H1 (cell line): ENCODE data around the gene OPN5. TPM values are rescaled to one million over a fixed set of nuclear protein-coding genes. Genes with fewer than 3 reads are reported as not detected.

Experiments
- CTCF ChIA-PET: fragments of 300-600 bp; sonication (Branson Sonifier 250); formaldehyde crosslinking; loops from one replicate; lab custom pipeline; 2021; ENCODE audit not compliant: partially characterized antibody; lab: Charles Lee
- POLR2A ChIA-PET: fragments of 300-600 bp; sonication (Branson Sonifier 250); formaldehyde crosslinking; loops from one replicate; lab custom pipeline; 2021; ENCODE audit warnings: inconsistent platforms; ENCODE audit not compliant: partially characterized antibody; lab: Charles Lee
- DNase-seq, 2 experiments: peaks; one replicate each; pipeline versions ENCODE4 v3.0.0 to v3.0.0-alpha.2; 2010 to 2022; ENCODE audit warnings: low spot score in 2 of 2, low read depth in 1 of 2, mixed read lengths in 1 of 2
- FAIRE-seq: peaks from 2 replicates; lab custom pipeline; 2011; peaks lifted over from hg19 to GRCh38; lab: Jason Lieb, UNC
- H2AFZ ChIP-seq: 2 replicates; pipeline ENCODE4 v1.8.1; 2012; ENCODE audit warnings: low read length, inconsistent platforms
- H2AK5ac ChIP-seq: 2 replicates; pipeline ENCODE4 v1.6.1; 2013; ENCODE audit warnings: low read depth, low read length
- H2BK120ac ChIP-seq: replicated peaks from 2 replicates; pipeline ENCODE3; 2013; ENCODE audit warnings: low read depth, low read length, inconsistent platforms
- H2BK12ac ChIP-seq: 2 replicates; pipeline ENCODE4 v1.6.1; 2013; ENCODE audit warnings: low read depth, low read length
- H2BK15ac ChIP-seq: 2 replicates; pipeline ENCODE4 v1.6.1; 2013; ENCODE audit warnings: low read length
- H2BK20ac ChIP-seq: 2 replicates; pipeline ENCODE4 v1.6.1; 2013; ENCODE audit warnings: low read length
- H2BK5ac ChIP-seq: 2 replicates; pipeline ENCODE4 v1.6.1; 2013; ENCODE audit warnings: low read depth, low read length
- H3K14ac ChIP-seq: 2 replicates; pipeline ENCODE4 v1.6.1; 2013; ENCODE audit warnings: inconsistent platforms; ENCODE audit not compliant: insufficient read length
- H3K18ac ChIP-seq: 2 replicates; pipeline ENCODE4 v1.6.1; 2013; ENCODE audit warnings: low read length; ENCODE audit errors: extremely low read depth
- H3K23ac ChIP-seq: 2 replicates; pipeline ENCODE4 v1.6.1; 2013; ENCODE audit warnings: inconsistent platforms; ENCODE audit not compliant: insufficient read length
- H3K23me2 ChIP-seq: 2 replicates; pipeline ENCODE4 v1.6.1; 2013; ENCODE audit warnings: low read depth, low read length
- H3K27ac ChIP-seq: 2 replicates; pipeline ENCODE4 v1.6.1; 2011; ENCODE audit warnings: low read depth, low read length, inconsistent platforms
- H3K27me3 ChIP-seq, 4 experiments: replicated peaks in 1 of 4; 1 replicate in 1 of 4; 2 replicates in 3 of 4; pipeline versions ENCODE4 v1.6.1 to v1.8.1; 2011 to 2013; ENCODE audit warnings: low read length in 3 of 4, mild to moderate bottlenecking in 3 of 4, inconsistent platforms in 2 of 4, mixed read lengths in 2 of 4, moderate library complexity in 1 of 4; ENCODE audit not compliant: control insufficient read depth in 3 of 4, insufficient read depth in 3 of 4; ENCODE audit errors: extremely low read depth in 1 of 4
- H3K36me3 ChIP-seq, 4 experiments: 2 replicates each; pipeline versions ENCODE4 v1.6.1 to v1.8.1; 2011 to 2013; ENCODE audit warnings: mild to moderate bottlenecking in 4 of 4, low read length in 3 of 4, moderate library complexity in 2 of 4, control low read depth in 1 of 4, inconsistent platforms in 1 of 4; ENCODE audit not compliant: insufficient read depth in 4 of 4, control insufficient read depth in 2 of 4
- H3K4ac ChIP-seq: replicated peaks from 2 replicates; pipeline ENCODE3; 2013; ENCODE audit warnings: low read length, low read depth, mixed read lengths, inconsistent platforms; ENCODE audit not compliant: insufficient read length
- H3K4me1 ChIP-seq, 4 experiments: replicated peaks in 1 of 4; 1 replicate in 1 of 4; 2 replicates in 3 of 4; pipeline versions ENCODE4 v1.6.1 to v1.8.1; 2011 to 2013; ENCODE audit warnings: low read length in 3 of 4, inconsistent platforms in 2 of 4, mixed read lengths in 1 of 4; ENCODE audit not compliant: insufficient read depth in 4 of 4, control insufficient read depth in 3 of 4
- H3K4me2 ChIP-seq, 2 experiments: 2 replicates each; pipeline versions ENCODE4 v1.6.1 to v1.8.1; 2011 to 2013; ENCODE audit warnings: low read depth in 2 of 2, low read length in 2 of 2, control low read depth in 1 of 2, inconsistent platforms in 1 of 2, mild to moderate bottlenecking in 1 of 2; ENCODE audit not compliant: insufficient read depth in 1 of 2
- H3K4me3 ChIP-seq, 4 experiments: fragments of 200-600, 300-600 bp in 1 of 4; sonication (generic), shearing (Covaris generic), sonication (Bioruptor Twin) in 1 of 4; 2 replicates each; pipeline versions ENCODE4 v1.5.1 to v1.8.1; 2011 to 2016; ENCODE audit warnings: low read length in 4 of 4, low read depth in 3 of 4, control low read depth in 2 of 4, inconsistent platforms in 2 of 4, mild to moderate bottlenecking in 2 of 4, mixed read lengths in 1 of 4, moderate library complexity in 1 of 4; ENCODE audit not compliant: insufficient read depth in 2 of 4; ENCODE audit errors: extremely low read depth in 1 of 4
- H3K56ac ChIP-seq: replicated peaks from 2 replicates; pipeline ENCODE3; 2013; ENCODE audit warnings: low read depth, mild to moderate bottlenecking, mixed read lengths, low read length, inconsistent platforms; ENCODE audit not compliant: insufficient read length
- H3K79me1 ChIP-seq: 2 replicates; pipeline ENCODE4 v1.6.1; 2013; ENCODE audit warnings: low read depth, low read length, control low read depth
- H3K79me2 ChIP-seq, 2 experiments: 2 replicates each; pipeline versions ENCODE4 v1.6.1 to v1.8.1; 2012 to 2013; ENCODE audit warnings: low read length in 2 of 2, mild to moderate bottlenecking in 2 of 2, inconsistent platforms in 1 of 2; ENCODE audit not compliant: insufficient read depth in 2 of 2, control insufficient read depth in 1 of 2
- H3K9ac ChIP-seq, 4 experiments: replicated peaks in 1 of 4; 1 replicate in 1 of 4; 2 replicates in 3 of 4; pipeline versions ENCODE4 v1.6.1 to v1.8.1; 2011 to 2013; ENCODE audit warnings: low read depth in 3 of 4, low read length in 3 of 4, control low read depth in 2 of 4, mild to moderate bottlenecking in 2 of 4, moderate library complexity in 2 of 4, inconsistent platforms in 1 of 4; ENCODE audit errors: extremely low read depth in 1 of 4
- H3K9me3 ChIP-seq, 2 experiments: 2 replicates each; pipeline versions ENCODE4 v1.6.1 to v1.8.1; 2012 to 2013; ENCODE audit warnings: mild to moderate bottlenecking in 2 of 2, moderate library complexity in 2 of 2, control low read depth in 1 of 2, inconsistent platforms in 1 of 2, low read depth in 1 of 2, low read length in 1 of 2, mixed read lengths in 1 of 2; ENCODE audit not compliant: insufficient read depth in 2 of 2
- H4K20me1 ChIP-seq, 2 experiments: replicated peaks in 1 of 2; 2 replicates each; pipeline versions ENCODE3 to v1.8.1; 2011 to 2013; ENCODE audit warnings: inconsistent platforms in 2 of 2, low read length in 2 of 2, mild to moderate bottlenecking in 1 of 2; ENCODE audit not compliant: insufficient read depth in 2 of 2, control insufficient read depth in 1 of 2
- H4K5ac ChIP-seq: 2 replicates; pipeline ENCODE4 v1.6.1; 2013; ENCODE audit warnings: low read length, low read depth, mixed read lengths, inconsistent platforms; ENCODE audit not compliant: insufficient read length
- H4K8ac ChIP-seq: 2 replicates; pipeline ENCODE4 v1.8.0; 2013; ENCODE audit warnings: mild to moderate bottlenecking, moderate library complexity, low read length, inconsistent platforms; ENCODE audit not compliant: insufficient read depth; ENCODE audit errors: extremely low read depth
- H4K91ac ChIP-seq: replicated peaks from 2 replicates; pipeline ENCODE3; 2013; ENCODE audit warnings: low read length, mixed read lengths, inconsistent platforms; ENCODE audit not compliant: insufficient read length
- TAF1 ChIP-seq: IDR thresholded peaks from 2 replicates; pipeline ENCODE4 v1.6.1; 2011; ENCODE audit warnings: mild to moderate bottlenecking, low read depth, low read length
- WGBS, 2 experiments: shearing (Covaris generic) in 1 of 2; methylation state at CpG; one replicate each; pipeline versions ENCODE4 v1.1.6 to v1.1.7; 2013 to 2015; ENCODE audit warnings: low lambda C conversion rate in 2 of 2, mixed read lengths in 2 of 2, inconsistent platforms in 1 of 2, low coverage in 1 of 2, missing lambda C conversion rate in 1 of 2; ENCODE audit not compliant: insufficient replicate concordance in 2 of 2, insufficient coverage in 1 of 2, insufficient read length in 1 of 2; ENCODE audit errors: extremely low coverage in 1 of 2, missing lambda C conversion rate in 1 of 2; 5-methylcytosine and 5-hydroxymethylcytosine counted together
- polyA plus RNA-seq, 7 experiments: library from polyadenylated mRNA; depleted of rRNA in 3 of 7; stranded (reverse) in 5 of 7; unstranded in 2 of 7; fragments of >200 nt in 5 of 7; fragments of 200-250 nt in 2 of 7; gene quantifications; 1 replicate in 5 of 7; 2 replicates in 1 of 7; 4 replicates in 1 of 7; pipeline versions ENCODE4 v1.2.1 to v1.2.3, GENCODE V29; 2011 to 2013; ENCODE audit warnings: missing spikeins in 2 of 7, mixed read lengths in 2 of 7
- total RNA-seq: library from RNA; stranded (reverse); fragmentation: NEBNext Ultra II Directional; extraction: Animal tissue kit (Norgen Biotek cat#: 25700); gene quantifications from 2 replicates; pipeline ENCODE4 v1.2.1, GENCODE V29; 2021

Gene OPN5
- total and polyA plus RNA-seq, 2 of the 8 experiments (the other 6 are each of a cell fraction or from before 2014, with no cell fraction given) = not detected

- CTCF ChIA-PET = interaction anchor here (1.8 kb wide), 1 partner anchor 8 kb away, joined by 10 read pairs; no protein-coding TSS in a partner anchor
- no peaks in the 10 kb centered on the region for H3K23me2 ChIP-seq
- no peak overlapping the region for H2BK120ac ChIP-seq
- no peaks in the 10 kb centered on the region for H3K79me2 ChIP-seq
- H3K79me1 ChIP-seq = no peaks in the 10 kb centered on the region
- H2AK5ac ChIP-seq = no peak overlapping the region
- no peak overlapping the region for H2AFZ ChIP-seq
- H3K9ac ChIP-seq = no peak overlapping the region
- no peak overlapping the region for H3K14ac ChIP-seq
- H3K18ac ChIP-seq = no peak overlapping the region
- H3K36me3 ChIP-seq = no peaks in the 10 kb centered on the region
- H2BK15ac ChIP-seq = no peak overlapping the region
- no peak overlapping the region for H3K4me3 ChIP-seq
- no peak overlapping the region for H3K56ac ChIP-seq
- WGBS, 2 experiments = 93% methylated on average over 2 of the region's 2 CpGs; no CpG with 5 or more reads in 1 of the 2 experiments
- H3K27me3 ChIP-seq = peaks cover 0 to 1% (median 0%) of the 10 kb centered on the region in 4 experiments; a peak in 2 of 7 replicates
- no peak for TF ChIP-seq TAF1
- TF ChIP-seq, all 59 proteins: peak for 0
- Histone ChIP-seq H3K23ac (no peak overlapping the region), H4K91ac (no peak overlapping the region), H3K27ac (no peak overlapping the region), H2BK5ac (no peak overlapping the region), H3K4ac (no peak overlapping the region), H4K20me1 (no peaks in the 10 kb centered on the region), H4K8ac (no peak overlapping the region), H2BK20ac (no peak overlapping the region), H3K4me2 (no peak overlapping the region), H4K5ac (no peak overlapping the region), H3K4me1 (no peaks in the 10 kb centered on the region), H3K9me3 (no peaks in the 10 kb centered on the region), H2BK12ac (no peak overlapping the region)
- POLR2A ChIA-PET = no interaction called here
- no peak for FAIRE-seq
- DNase-seq = no peak
Observed at GRCh38 chr6:47772359-47772758, 9.5 kb upstream of the OPN5 start.
